Measurements from ENCODE around the gene NRP2.
A peak's percentile ranks its signal among the peaks of the same experiment; 100 is the strongest.

Gene NRP2

GRCh38 chr2:205816268-205816667 lies 134.0 kb downstream of the NRP2 start:
- no peak for DNase-seq

GRCh38 chr2:205822579-205822978 lies 140.3 kb downstream of the NRP2 start:
- no peak for DNase-seq

GRCh38 chr2:205827809-205828365 lies 145.6 kb downstream of the NRP2 start:
- DNase-seq = no peak

GRCh38 chr2:205833864-205834263 lies 151.6 kb downstream of the NRP2 start:
- no peak for DNase-seq

- DNase-seq = no peak
These were observed 152.5 kb downstream of the NRP2 start for GRCh38 chr2:205834796-205835195.

GRCh38 chr2:205835251-205835791 lies 153.0 kb downstream of the NRP2 start:
- DNase-seq = peak in 1 of 2 experiments; percentile 14

- peak in 1 of 2 experiments; percentile 5 for DNase-seq
These were observed 153.6 kb downstream of the NRP2 start for GRCh38 chr2:205835923-205836322.

- DNase-seq = peak in 1 of 2 experiments; percentile 48
These were observed 154.3 kb downstream of the NRP2 start for GRCh38 chr2:205836477-205837221.

- DNase-seq = no peak
These were observed 155.4 kb downstream of the NRP2 start for GRCh38 chr2:205837663-205838062.

GRCh38 chr2:205845446-205845845 lies 163.1 kb downstream of the NRP2 start:
- DNase-seq = no peak

Data from NCI-H446 (cell line).